GM12878 (cell line): ENCODE measurements around the gene DGAT2. TPM values are rescaled to one million over a fixed set of nuclear protein-coding genes. Genes with fewer than 3 reads are reported as not detected.
A peak's percentile ranks its signal among the peaks of the same experiment; 100 is the strongest.

Source experiments
- ATAC-seq: fragments of 200-7000 bp; cut with Tn5 transposase; 3 replicates; pipeline ENCODE4 v1.9.1; 2020; ENCODE audit warnings: mild to moderate bottlenecking, moderate library complexity
- BruUV-seq: library from RNA; stranded (reverse); fragments of 400-500 nt; replicated peaks from 2 replicates; lab custom pipeline; 2021; lab: Mats Ljungman, UMichigan
- CTCF ChIA-PET: fragments of 300-600 bp; sonication (Branson Sonifier 250); formaldehyde crosslinking; extraction: SDS; loops from one replicate; lab custom pipeline; 2021; ENCODE audit warnings: inconsistent platforms; lab: Yijun Ruan, JAX
- POLR2A ChIA-PET: fragments of 350-600 bp; formaldehyde crosslinking; extraction: SDS; loops from one replicate; lab custom pipeline; 2021; ENCODE audit warnings: inconsistent platforms; lab: Charles Lee
- RAD21 ChIA-PET: fragments of 300-600 bp; sonication (Branson Sonifier 250); formaldehyde crosslinking; loops from one replicate; lab custom pipeline; 2023; ENCODE audit warnings: antibody characterized with exemption; ENCODE audit not compliant: unreplicated experiment; lab: Charles Lee
- SMC1A ChIA-PET: fragments of 300-600 bp; sonication (Branson Sonifier 250); formaldehyde crosslinking; loops from one replicate; lab custom pipeline; 2023; ENCODE audit not compliant: unreplicated experiment, uncharacterized antibody; lab: Charles Lee
- DNase-seq: peaks from one replicate; pipeline ENCODE4 v3.0.0-alpha.2; 2011; ENCODE audit warnings: low read depth, low spot score
- FAIRE-seq: peaks from 3 replicates; lab custom pipeline; 2011; peaks lifted over from hg19 to GRCh38; lab: Jason Lieb, UNC
- H2AFZ ChIP-seq: 2 replicates; pipeline ENCODE4 v1.6.0; 2011; ENCODE audit warnings: low read depth, low read length, control low read depth; ENCODE audit not compliant: control insufficient read depth
- H3K27ac ChIP-seq: 2 replicates; pipeline ENCODE4 v1.5.1; 2011; ENCODE audit warnings: control low read depth; ENCODE audit not compliant: control insufficient read depth, insufficient read depth
- H3K27me3 ChIP-seq, 2 experiments: replicated peaks in 1 of 2; 2 replicates each; pipeline versions ENCODE4 v1.6.0 to v1.6.1; 2011; ENCODE audit warnings: low read length in 1 of 2; ENCODE audit not compliant: control insufficient read depth in 2 of 2, insufficient read depth in 2 of 2
- H3K36me3 ChIP-seq, 2 experiments: 2 replicates each; pipeline ENCODE4 v1.5.1; 2011; ENCODE audit warnings: low read length in 1 of 2; ENCODE audit not compliant: control insufficient read depth in 2 of 2, insufficient read depth in 2 of 2
- H3K4me1 ChIP-seq: 2 replicates; pipeline ENCODE4 v1.6.1; 2011; ENCODE audit warnings: mild to moderate bottlenecking, low read length, moderate library complexity, mixed read lengths; ENCODE audit not compliant: control insufficient read depth, insufficient read depth
- H3K4me2 ChIP-seq: 2 replicates; pipeline ENCODE4 v1.6.0; 2011; ENCODE audit warnings: control low read depth; ENCODE audit not compliant: control insufficient read depth, insufficient read depth
- H3K4me3 ChIP-seq: fragments of 200-600 bp; sonication (generic); 2 replicates; pipeline ENCODE4 v1.5.1; 2016
- H3K79me2 ChIP-seq: 2 replicates; pipeline ENCODE4 v1.6.0; 2011; ENCODE audit warnings: low read length; ENCODE audit not compliant: control insufficient read depth, insufficient read depth
- H3K9ac ChIP-seq: 2 replicates; pipeline ENCODE4 v1.8.0; 2011; ENCODE audit warnings: low read length, control low read depth, mixed read lengths; ENCODE audit not compliant: control insufficient read depth, insufficient read depth
- H3K9me3 ChIP-seq: replicated peaks from 3 replicates; pipeline ENCODE4 v1.5.1; 2011; ENCODE audit warnings: mild to moderate bottlenecking, low read length; ENCODE audit not compliant: control insufficient read depth, insufficient read depth
- H4K20me1 ChIP-seq: 2 replicates; pipeline ENCODE4 v1.6.0; 2011; ENCODE audit not compliant: control insufficient read depth, insufficient read depth
- EZH2 ChIP-seq: IDR thresholded peaks from 2 replicates; pipeline ENCODE4 v1.6.1; 2012; ENCODE audit warnings: low read depth, mild to moderate bottlenecking, control low read depth, inconsistent platforms, low read length, borderline replicate concordance; ENCODE audit not compliant: control insufficient read depth
- FOXK2 ChIP-seq: fragments of 450-650 bp; IDR thresholded peaks from 2 replicates; pipeline ENCODE4 v1.6.1; 2017; ENCODE audit warnings: mild to moderate bottlenecking, moderate library complexity
- MLLT1 ChIP-seq: fragments of 450-650 bp; IDR thresholded peaks from 2 replicates; pipeline ENCODE4 v1.6.1; 2016; ENCODE audit warnings: mild to moderate bottlenecking
- RELA ChIP-seq: fragments of 450-650 bp; IDR thresholded peaks from 2 replicates; pipeline ENCODE4 v1.8.0; 2014; ENCODE audit warnings: borderline replicate concordance; ENCODE audit not compliant: partially characterized antibody
- WGBS: methylation state at CpG from one replicate; pipeline ENCODE4 v1.1.6; 2016; ENCODE audit warnings: low lambda C conversion rate; ENCODE audit not compliant: insufficient replicate concordance, insufficient coverage; ENCODE audit errors: missing lambda C conversion rate; 5-methylcytosine and 5-hydroxymethylcytosine counted together
- in situ Hi-C: fragments of 300-500 bp; cut with MboI; formaldehyde crosslinking; loops from 9 replicates; pipeline ENCODE4 v1.14.3; 2018; ENCODE audit warnings: mixed read lengths
- intact Hi-C: fragments of 100-400 bp; cut with micrococcal nuclease; formaldehyde crosslinking; loops from one replicate; pipeline ENCODE4 v1.14.2; 2022; ENCODE audit not compliant: unreplicated experiment
- polyA plus RNA-seq, 11 experiments: library from polyadenylated mRNA; depleted of rRNA in 4 of 11; unstranded in 6 of 11; stranded (reverse) in 5 of 11; fragments of >200 nt; fragmentation: Nextera tagmentation in 4 of 11; fragmentation: Illumina TruSeq in 1 of 11; extraction: Ambion mirVana in 4 of 11; extraction: Trizol in 1 of 11; gene quantifications; 1 replicate in 1 of 11; 2 replicates in 10 of 11; pipeline versions ENCODE4 v1.2.1 to v1.2.3, GENCODE V29; 2011 to 2016; ENCODE audit warnings: inconsistent platforms in 2 of 11, missing spikeins in 2 of 11, low read depth in 1 of 11
- total RNA-seq, 4 experiments: library from RNA; depleted of rRNA in 3 of 4; stranded (reverse); fragments of >200 nt in 3 of 4; fragmentation: Illumina TruSeq in 1 of 4; extraction: Trizol in 1 of 4; gene quantifications; 2 replicates each; pipeline versions ENCODE4 v1.2.1 to v1.2.3, GENCODE V29; 2013 to 2021
- TF ChIP-seq, protein P1 (sequence below), 3 experiments: IDR thresholded peaks in 2 of 3; conservative IDR thresholded peaks in 1 of 3; 2 replicates each; pipeline ENCODE4 v1.5.1; 2011; ENCODE audit warnings: low read depth in 3 of 3, low read length in 3 of 3, mild to moderate bottlenecking in 3 of 3, control low read depth in 2 of 3, moderate library complexity in 2 of 3, inconsistent platforms in 1 of 3, mixed read lengths in 1 of 3; ENCODE audit not compliant: control insufficient read depth in 2 of 3, insufficient read depth in 1 of 3; ENCODE audit errors: extremely low read depth in 1 of 3

The DGAT2 gene
- total and polyA plus RNA-seq, 10 of the 15 experiments (the other 5 are each of a cell fraction or from before 2014, with no cell fraction given), result 5.1 to 25.9 (median 17.6) TPM

DNA sequence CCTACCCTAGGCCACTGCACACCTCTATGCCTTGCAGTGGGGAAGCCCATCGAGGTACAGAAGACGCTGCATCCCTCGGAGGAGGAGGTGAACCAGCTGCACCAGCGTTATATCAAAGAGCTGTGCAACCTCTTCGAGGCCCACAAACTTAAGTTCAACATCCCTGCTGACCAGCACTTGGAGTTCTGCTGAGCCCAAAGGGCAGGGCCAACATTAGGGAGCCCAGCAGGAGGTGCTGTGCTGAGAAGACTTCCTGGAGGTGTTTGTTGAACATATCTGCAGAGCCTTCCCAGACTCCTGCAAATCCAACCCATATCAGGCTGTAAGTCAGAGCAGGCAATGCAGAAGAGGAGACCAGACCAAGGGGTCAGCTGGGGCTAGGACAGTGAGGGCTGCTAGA, 37.5 kb upstream of the DGAT2 start:
- TF ChIP-seq, protein P1, sequence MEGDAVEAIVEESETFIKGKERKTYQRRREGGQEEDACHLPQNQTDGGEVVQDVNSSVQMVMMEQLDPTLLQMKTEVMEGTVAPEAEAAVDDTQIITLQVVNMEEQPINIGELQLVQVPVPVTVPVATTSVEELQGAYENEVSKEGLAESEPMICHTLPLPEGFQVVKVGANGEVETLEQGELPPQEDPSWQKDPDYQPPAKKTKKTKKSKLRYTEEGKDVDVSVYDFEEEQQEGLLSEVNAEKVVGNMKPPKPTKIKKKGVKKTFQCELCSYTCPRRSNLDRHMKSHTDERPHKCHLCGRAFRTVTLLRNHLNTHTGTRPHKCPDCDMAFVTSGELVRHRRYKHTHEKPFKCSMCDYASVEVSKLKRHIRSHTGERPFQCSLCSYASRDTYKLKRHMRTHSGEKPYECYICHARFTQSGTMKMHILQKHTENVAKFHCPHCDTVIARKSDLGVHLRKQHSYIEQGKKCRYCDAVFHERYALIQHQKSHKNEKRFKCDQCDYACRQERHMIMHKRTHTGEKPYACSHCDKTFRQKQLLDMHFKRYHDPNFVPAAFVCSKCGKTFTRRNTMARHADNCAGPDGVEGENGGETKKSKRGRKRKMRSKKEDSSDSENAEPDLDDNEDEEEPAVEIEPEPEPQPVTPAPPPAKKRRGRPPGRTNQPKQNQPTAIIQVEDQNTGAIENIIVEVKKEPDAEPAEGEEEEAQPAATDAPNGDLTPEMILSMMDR (IDR thresholded peaks at IDR 0.05 in 2 of 3, conservative IDR thresholded peaks at IDR 0.05 in 1 of 3; ENCODE audit: control insufficient read depth in 2 of 3, extremely low read depth in 1 of 3, insufficient read depth in 1 of 3, low read depth in 3 of 3, low read length in 3 of 3), result 0 out of 6 replicates have a peak, but pooled peaks of 1 of the 3 experiments have one; percentile 3
- no peak for TF ChIP-seq EZH2
- ChIA-PET SMC1A (no interaction called here), RAD21 (no interaction called here), CTCF (interaction anchor here (1.1 kb wide), 1 partner anchor 11 kb away, joined by 3 read pairs; no protein-coding TSS in a partner anchor), POLR2A (no interaction called here)
- Histone ChIP-seq H3K4me2 (no peak overlapping the region), H3K27me3 (no peaks in the 10 kb centered on the region), H4K20me1 (no peaks in the 10 kb centered on the region), H3K36me3 (no peaks in the 10 kb centered on the region), H3K4me1 (no peaks in the 10 kb centered on the region), H3K9me3 (no peaks in the 10 kb centered on the region), H3K79me2 (no peaks in the 10 kb centered on the region), H3K4me3 (no peak overlapping the region), H3K27ac (no peak overlapping the region), H2AFZ (no peak overlapping the region), H3K9ac (no peak overlapping the region)
- WGBS, result 65% methylated on average over 5 of the region's 5 CpGs
- no peak for DNase-seq
- ATAC-seq, result no peak
- intact Hi-C loops (no loop called here), in situ Hi-C loops (no loop called here)
- no peak for FAIRE-seq
- BruUV-seq, result no TSS peak

- no peaks in the 10 kb centered on the region for H3K27me3 ChIP-seq
- H3K9me3 ChIP-seq, result no peaks in the 10 kb centered on the region
- H3K4me2 ChIP-seq, result no peak overlapping the region
- H3K36me3 ChIP-seq, result no peaks in the 10 kb centered on the region
- no peak overlapping the region for H3K4me3 ChIP-seq
- intact Hi-C loops (no loop called here), in situ Hi-C loops (no loop called here)
- H3K27ac ChIP-seq, result no peak overlapping the region
- 54% methylated on average over 8 of the region's 8 CpGs for WGBS
- CTCF ChIA-PET, result no interaction called here
- RAD21 ChIA-PET, result no interaction called here
- SMC1A ChIA-PET, result interaction anchor here (1.0 kb wide), 1 partner anchor 34 kb away, joined by 3 read pairs; no protein-coding TSS in a partner anchor
- POLR2A ChIA-PET, result no interaction called here
- H2AFZ ChIP-seq, result no peak overlapping the region
- BruUV-seq, result no TSS peak
- no peak overlapping the region for H3K9ac ChIP-seq
- ATAC-seq, result 0 out of 3 replicates have a peak, but pooled peaks have one; percentile 14
- no peaks in the 10 kb centered on the region for H3K4me1 ChIP-seq
- FAIRE-seq, result no peak
- no peak for DNase-seq
- no peaks in the 10 kb centered on the region for H3K79me2 ChIP-seq
- TF ChIP-seq FOXK2, result no peak
- no peak for TF ChIP-seq RELA
- no peak for TF ChIP-seq MLLT1
- no peaks in the 10 kb centered on the region for H4K20me1 ChIP-seq
Observed at GRCh38 chr11:75733071-75733430, 35.5 kb upstream of the DGAT2 start.
